Thyroid gland (tissue), 4 donors: ENCODE measurements around the gene SBNO1. TPM values are rescaled to one million over a fixed set of nuclear protein-coding genes. Genes with fewer than 3 reads are reported as not detected.

Experiments used
- DNase-seq, 2 donors: peaks; one replicate each; pipeline ENCODE4 v3.0.0-alpha.2; 2019
- H3K27ac ChIP-seq, 3 donors: fragments of 200-600 bp; sonication (generic); 1 replicate in 2 of 3; 2 replicates in 1 of 3; pipeline ENCODE4 v1.5.1; 2016 to 2019; ENCODE audit warnings: mild to moderate bottlenecking in 1 of 3, moderate library complexity in 1 of 3
- H3K27me3 ChIP-seq: fragments of 200-600 bp; sonication (generic); one replicate; pipeline ENCODE4 v1.5.1; 2019
- H3K36me3 ChIP-seq, 2 donors: fragments of 200-600 bp; sonication (generic); one replicate each; pipeline ENCODE4 v1.5.1; 2016 to 2019
- H3K4me1 ChIP-seq, 2 donors: fragments of 200-600 bp; sonication (generic); one replicate each; pipeline ENCODE4 v1.5.1; 2017 to 2019
- H3K4me3 ChIP-seq, 3 donors: fragments of 200-600 bp; sonication (generic); replicated peaks in 1 of 3; 1 replicate in 2 of 3; 2 replicates in 1 of 3; pipeline ENCODE4 v1.5.1; 2016; ENCODE audit warnings: mild to moderate bottlenecking in 1 of 3
- H3K9me3 ChIP-seq: fragments of 200-600 bp; sonication (generic); one replicate; pipeline ENCODE4 v1.5.1; 2017
- POLR2A ChIP-seq, 2 donors: fragments of 450-650 bp; IDR thresholded peaks; one replicate each; pipeline ENCODE4 v1.6.1; 2017; ENCODE audit warnings: antibody characterized with exemption in 2 of 2, mild to moderate bottlenecking in 2 of 2, moderate library complexity in 1 of 2
- WGBS, 2 donors: methylation state at CpG; one replicate each; pipeline ENCODE4 v1.1.5; 2017; 5-methylcytosine and 5-hydroxymethylcytosine counted together
- intact Hi-C: fragments of 100-400 bp; cut with DNase I; formaldehyde crosslinking; loops from one replicate; pipeline ENCODE4 v1.15.1; 2023
- total RNA-seq, 4 donors: library from RNA; depleted of rRNA; stranded (reverse); fragments of >200 nt; gene quantifications; one replicate each; pipeline ENCODE4 v1.2.3, GENCODE V29; 2016
- TF ChIP-seq, protein P1 (sequence below), 6 experiments: fragments of 200-600 bp in 3 of 6; fragments of 450-650 bp in 3 of 6; sonication (generic) in 3 of 6; IDR thresholded peaks; one replicate each; pipeline ENCODE4 v1.5.1; 2016 to 2019; ENCODE audit warnings: antibody characterized with exemption in 6 of 6, mild to moderate bottlenecking in 2 of 6, inconsistent platforms in 1 of 6, moderate library complexity in 1 of 6

SBNO1 gene
- total RNA-seq, 4 donors from 2014 or later = 32.4 to 50.3 (median 42.9) TPM

DNA sequence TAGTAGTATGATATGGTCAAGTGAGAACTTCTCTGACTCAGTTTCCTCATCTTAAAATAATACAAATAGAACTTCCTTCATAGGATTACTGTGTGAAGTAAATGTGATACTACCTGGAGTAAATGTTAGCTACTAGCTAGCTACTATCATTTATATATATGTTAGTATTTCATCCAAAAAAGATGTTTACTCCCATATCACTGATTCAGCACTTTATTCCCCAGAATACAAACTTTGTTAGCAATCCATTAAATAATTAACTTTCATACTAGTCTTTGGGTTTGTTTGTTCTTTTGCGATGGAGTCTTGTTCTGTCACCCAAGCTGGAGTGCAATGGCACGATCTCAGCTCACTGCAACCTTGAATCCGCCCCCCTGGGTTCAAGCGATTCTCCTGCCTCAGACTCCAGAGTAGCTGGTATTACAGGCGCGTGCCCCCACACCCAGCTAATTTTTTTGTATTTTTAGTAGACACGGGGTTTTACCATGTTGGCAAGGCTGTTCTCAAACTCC, 8.4 kb downstream of the SBNO1 start:
- WGBS, 2 donors = 77 to 83% methylated on average over 7 of the region's 7 CpGs
- H3K36me3 ChIP-seq = no peaks in the 10 kb centered on the region
- intact Hi-C loops = no loop called here
- TF ChIP-seq, protein P1, sequence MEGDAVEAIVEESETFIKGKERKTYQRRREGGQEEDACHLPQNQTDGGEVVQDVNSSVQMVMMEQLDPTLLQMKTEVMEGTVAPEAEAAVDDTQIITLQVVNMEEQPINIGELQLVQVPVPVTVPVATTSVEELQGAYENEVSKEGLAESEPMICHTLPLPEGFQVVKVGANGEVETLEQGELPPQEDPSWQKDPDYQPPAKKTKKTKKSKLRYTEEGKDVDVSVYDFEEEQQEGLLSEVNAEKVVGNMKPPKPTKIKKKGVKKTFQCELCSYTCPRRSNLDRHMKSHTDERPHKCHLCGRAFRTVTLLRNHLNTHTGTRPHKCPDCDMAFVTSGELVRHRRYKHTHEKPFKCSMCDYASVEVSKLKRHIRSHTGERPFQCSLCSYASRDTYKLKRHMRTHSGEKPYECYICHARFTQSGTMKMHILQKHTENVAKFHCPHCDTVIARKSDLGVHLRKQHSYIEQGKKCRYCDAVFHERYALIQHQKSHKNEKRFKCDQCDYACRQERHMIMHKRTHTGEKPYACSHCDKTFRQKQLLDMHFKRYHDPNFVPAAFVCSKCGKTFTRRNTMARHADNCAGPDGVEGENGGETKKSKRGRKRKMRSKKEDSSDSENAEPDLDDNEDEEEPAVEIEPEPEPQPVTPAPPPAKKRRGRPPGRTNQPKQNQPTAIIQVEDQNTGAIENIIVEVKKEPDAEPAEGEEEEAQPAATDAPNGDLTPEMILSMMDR (IDR thresholded peaks at IDR 0.05) = no peak
- no peak overlapping the region for H3K4me3 ChIP-seq
- no peak for DNase-seq
- peaks cover 4 to 5% of the 10 kb centered on the region in 2 donors for H3K4me1 ChIP-seq
- no peaks in the 10 kb centered on the region for H3K27me3 ChIP-seq
- H3K9me3 ChIP-seq = no peaks in the 10 kb centered on the region
- no peak overlapping the region for H3K27ac ChIP-seq

DNA sequence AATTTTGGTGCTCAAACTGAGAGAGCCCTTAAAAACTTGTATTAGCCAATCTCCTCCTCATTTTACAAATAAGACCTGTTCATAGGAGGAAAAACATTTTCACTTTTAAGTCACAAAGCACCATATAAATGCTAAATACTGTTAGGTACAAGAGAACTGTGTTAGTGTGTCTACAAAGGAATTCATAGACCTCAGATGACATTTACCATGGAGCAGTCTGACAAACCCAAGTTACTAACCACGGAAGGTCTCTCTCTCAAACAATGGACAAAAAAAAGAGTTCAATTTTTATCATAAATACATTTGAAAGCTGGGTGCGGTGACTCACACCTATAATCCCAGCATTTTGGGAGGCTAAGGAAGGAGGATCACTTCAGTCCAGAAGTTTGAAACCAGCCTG, 10.0 kb downstream of the SBNO1 start:
- Histone ChIP-seq H3K4me3 (no peak overlapping the region), H3K36me3 (no peaks in the 10 kb centered on the region), H3K9me3 (no peaks in the 10 kb centered on the region), H3K4me1 (peaks cover 7 to 12% of the 10 kb centered on the region in 2 donors), H3K27me3 (no peaks in the 10 kb centered on the region), H3K27ac (no peak overlapping the region)
- intact Hi-C loops = no loop called here
- TF ChIP-seq, protein P1 (IDR thresholded peaks at IDR 0.05) = no peak
- no peak for TF ChIP-seq POLR2A (IDR thresholded peaks at IDR 0.05)
- whole genome bisulfite sequencing, 2 donors = 95 to 98% methylated on average over 2 of the region's 2 CpGs
- DNase-seq = no peak

DNA sequence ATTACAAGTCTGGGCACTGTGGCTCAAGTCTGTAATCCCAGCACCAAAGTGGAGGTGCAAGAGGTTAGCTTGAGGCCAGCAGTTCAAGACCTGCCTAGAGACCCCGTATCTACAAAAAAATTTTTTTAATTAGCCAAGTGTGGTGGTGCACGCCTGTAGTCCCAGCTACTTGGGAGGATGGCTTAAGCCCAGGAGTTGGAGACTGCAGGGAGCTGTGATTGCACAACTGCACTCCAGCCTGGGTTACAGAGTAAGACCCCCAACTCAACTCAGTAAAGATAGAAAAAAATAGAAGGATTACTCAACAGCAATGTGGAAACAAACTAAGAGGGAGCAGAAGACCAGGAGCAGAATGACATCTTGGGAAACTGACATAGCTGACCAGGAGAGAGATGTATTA, 13.3 kb downstream of the SBNO1 start:
- intact Hi-C loops = no loop called here

DNA sequence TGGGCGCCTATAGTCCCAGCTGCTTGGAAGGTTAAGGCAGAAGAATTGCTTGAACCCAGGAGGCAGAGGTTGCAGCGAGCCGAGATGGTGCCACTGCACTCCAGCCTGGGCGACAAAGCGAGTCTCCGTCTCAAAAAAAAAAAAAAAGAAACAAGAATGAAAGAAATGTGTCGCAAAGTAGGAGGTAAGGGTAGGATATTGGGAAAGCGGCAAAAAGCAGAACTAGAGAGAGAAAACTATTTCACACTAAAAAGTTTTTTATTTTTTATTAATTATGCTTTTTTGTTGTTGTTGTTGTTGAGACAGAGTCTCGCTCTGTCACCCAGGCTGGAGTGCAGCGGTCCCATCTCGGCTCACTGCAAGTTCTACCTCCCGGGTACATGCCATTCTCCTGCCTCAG, 17.7 kb downstream of the SBNO1 start:
- intact Hi-C loops = no loop called here
- H3K4me3 ChIP-seq = no peak overlapping the region
- 94% methylated on average over 12 of the region's 12 CpGs for WGBS, 2 donors
- H3K36me3 ChIP-seq = peaks cover 36 to 39% of the 10 kb centered on the region in 2 donors
- peaks cover 3 to 7% of the 10 kb centered on the region in 2 donors for H3K4me1 ChIP-seq
- DNase-seq = no peak
- no peak overlapping the region for H3K27ac ChIP-seq
- TF ChIP-seq, protein P1 (IDR thresholded peaks at IDR 0.05) = no peak
- no peak for TF ChIP-seq POLR2A (IDR thresholded peaks at IDR 0.05)
- H3K27me3 ChIP-seq = no peaks in the 10 kb centered on the region
- no peaks in the 10 kb centered on the region for H3K9me3 ChIP-seq

More for the DNA sequence above, 13.3 kb downstream of the SBNO1 start:
- WGBS, 2 donors = 93 to 96% methylated on average over 2 of the region's 2 CpGs
- TF ChIP-seq POLR2A (IDR thresholded peaks at IDR 0.05) = no peak
- TF ChIP-seq, protein P1 (IDR thresholded peaks at IDR 0.05) = no peak
- Histone ChIP-seq H3K27ac (no peak overlapping the region), H3K4me3 (no peak overlapping the region), H3K9me3 (no peaks in the 10 kb centered on the region), H3K27me3 (no peaks in the 10 kb centered on the region), H3K4me1 (peaks cover 3 to 7% of the 10 kb centered on the region in 2 donors), H3K36me3 (peaks cover 7 to 12% of the 10 kb centered on the region in 2 donors)
- no peak for DNase-seq

DNA sequence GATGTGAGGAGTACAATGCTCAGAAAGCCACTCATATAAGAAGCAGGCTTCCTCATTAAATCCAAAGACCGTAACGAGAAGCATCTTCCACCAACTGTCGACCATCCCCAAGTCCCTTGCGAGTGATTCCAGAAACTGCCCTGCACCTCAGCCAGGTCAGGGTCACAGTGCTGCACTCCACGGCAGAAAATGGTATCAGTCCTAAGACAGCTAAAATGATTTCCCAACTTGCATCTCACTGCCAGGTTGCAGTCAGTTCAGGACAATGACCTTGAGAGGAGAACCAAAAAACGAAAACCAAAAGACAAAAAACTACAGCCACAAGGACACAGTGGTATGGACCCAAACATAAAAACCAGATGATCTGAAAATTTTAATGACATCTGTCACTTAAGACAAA, 20.6 kb downstream of the SBNO1 start:
- Histone ChIP-seq H3K4me1 (no peaks in the 10 kb centered on the region), H3K9me3 (no peaks in the 10 kb centered on the region), H3K36me3 (peaks cover 51 to 53% of the 10 kb centered on the region in 2 donors), H3K4me3 (no peak overlapping the region), H3K27ac (no peak overlapping the region), H3K27me3 (no peaks in the 10 kb centered on the region)
- no peak for DNase-seq
- intact Hi-C loops = no loop called here
- 87 to 93% methylated on average over 6 of the region's 6 CpGs for WGBS, 2 donors
- TF ChIP-seq POLR2A (IDR thresholded peaks at IDR 0.05) = no peak
- TF ChIP-seq, protein P1 (IDR thresholded peaks at IDR 0.05) = no peak
